ENCODE results near the gene MYT1. TPM values are rescaled to one million over a fixed set of nuclear protein-coding genes. Genes with fewer than 3 reads are reported as not detected.

MYT1 gene
- total and polyA plus RNA-seq, 2 of the 13 experiments (the other 11 are each of a cell fraction or from before 2014, with no cell fraction given) = 0.58 to 2.5 TPM

DNA sequence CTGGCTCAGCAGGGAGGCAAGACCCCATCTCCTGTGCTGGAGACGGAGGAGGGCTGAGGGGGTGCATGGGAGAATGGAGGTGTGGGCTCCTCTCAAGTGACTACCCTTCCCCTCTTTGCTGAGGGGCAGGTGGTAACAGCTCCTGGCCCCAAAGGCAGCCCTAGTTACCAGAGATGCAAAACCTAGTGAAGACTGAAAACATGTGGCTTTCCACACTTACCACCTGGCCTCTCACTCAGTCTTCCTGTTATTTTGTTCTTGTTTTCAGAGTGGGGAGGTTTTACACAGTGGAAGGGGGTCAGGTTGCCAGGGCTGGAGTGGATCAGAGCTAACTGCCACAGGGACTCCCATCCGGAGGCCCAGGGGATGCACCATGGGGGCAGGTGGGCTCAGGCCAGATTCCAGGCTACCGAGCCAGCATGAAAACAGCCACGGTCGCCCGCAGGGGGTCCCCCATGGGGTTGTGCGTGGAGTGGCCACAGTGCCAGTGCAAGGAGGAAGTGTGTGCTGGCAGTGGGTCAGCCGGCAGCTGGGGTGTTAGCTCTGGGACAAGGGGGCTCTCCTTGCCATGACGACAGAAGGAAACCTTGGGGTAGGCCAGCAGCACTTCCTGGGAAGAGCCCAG is 21.1 kb downstream of the MYT1 start (continued):
- TF ChIP-seq, protein P1, sequence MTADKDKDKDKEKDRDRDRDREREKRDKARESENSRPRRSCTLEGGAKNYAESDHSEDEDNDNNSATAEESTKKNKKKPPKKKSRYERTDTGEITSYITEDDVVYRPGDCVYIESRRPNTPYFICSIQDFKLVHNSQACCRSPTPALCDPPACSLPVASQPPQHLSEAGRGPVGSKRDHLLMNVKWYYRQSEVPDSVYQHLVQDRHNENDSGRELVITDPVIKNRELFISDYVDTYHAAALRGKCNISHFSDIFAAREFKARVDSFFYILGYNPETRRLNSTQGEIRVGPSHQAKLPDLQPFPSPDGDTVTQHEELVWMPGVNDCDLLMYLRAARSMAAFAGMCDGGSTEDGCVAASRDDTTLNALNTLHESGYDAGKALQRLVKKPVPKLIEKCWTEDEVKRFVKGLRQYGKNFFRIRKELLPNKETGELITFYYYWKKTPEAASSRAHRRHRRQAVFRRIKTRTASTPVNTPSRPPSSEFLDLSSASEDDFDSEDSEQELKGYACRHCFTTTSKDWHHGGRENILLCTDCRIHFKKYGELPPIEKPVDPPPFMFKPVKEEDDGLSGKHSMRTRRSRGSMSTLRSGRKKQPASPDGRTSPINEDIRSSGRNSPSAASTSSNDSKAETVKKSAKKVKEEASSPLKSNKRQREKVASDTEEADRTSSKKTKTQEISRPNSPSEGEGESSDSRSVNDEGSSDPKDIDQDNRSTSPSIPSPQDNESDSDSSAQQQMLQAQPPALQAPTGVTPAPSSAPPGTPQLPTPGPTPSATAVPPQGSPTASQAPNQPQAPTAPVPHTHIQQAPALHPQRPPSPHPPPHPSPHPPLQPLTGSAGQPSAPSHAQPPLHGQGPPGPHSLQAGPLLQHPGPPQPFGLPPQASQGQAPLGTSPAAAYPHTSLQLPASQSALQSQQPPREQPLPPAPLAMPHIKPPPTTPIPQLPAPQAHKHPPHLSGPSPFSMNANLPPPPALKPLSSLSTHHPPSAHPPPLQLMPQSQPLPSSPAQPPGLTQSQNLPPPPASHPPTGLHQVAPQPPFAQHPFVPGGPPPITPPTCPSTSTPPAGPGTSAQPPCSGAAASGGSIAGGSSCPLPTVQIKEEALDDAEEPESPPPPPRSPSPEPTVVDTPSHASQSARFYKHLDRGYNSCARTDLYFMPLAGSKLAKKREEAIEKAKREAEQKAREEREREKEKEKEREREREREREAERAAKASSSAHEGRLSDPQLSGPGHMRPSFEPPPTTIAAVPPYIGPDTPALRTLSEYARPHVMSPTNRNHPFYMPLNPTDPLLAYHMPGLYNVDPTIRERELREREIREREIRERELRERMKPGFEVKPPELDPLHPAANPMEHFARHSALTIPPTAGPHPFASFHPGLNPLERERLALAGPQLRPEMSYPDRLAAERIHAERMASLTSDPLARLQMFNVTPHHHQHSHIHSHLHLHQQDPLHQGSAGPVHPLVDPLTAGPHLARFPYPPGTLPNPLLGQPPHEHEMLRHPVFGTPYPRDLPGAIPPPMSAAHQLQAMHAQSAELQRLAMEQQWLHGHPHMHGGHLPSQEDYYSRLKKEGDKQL (CRISPR knock-in tag; IDR thresholded peaks at IDR 0.05; ENCODE audit: low read depth) = no peak

- intact Hi-C loops (cut with micrococcal nuclease; ENCODE audit: unreplicated experiment) (no loop called here), in situ Hi-C loops (cut with HindIII; ENCODE audit: extremely low pct_ligation_motif_present, low pct_unique_long_range_greater_than_20kb) (no loop called here)
- CTCF ChIA-PET (ENCODE audit: low intra/inter-chr PET ratio, low total read pairs) = no interaction called here
- Histone ChIP-seq H3K4me1 (ENCODE audit: insufficient read depth, low read length) (peaks cover 42% of the 10 kb centered on the region), H3K9ac (ENCODE audit: insufficient read depth, low read depth, low read length) (no peak overlapping the region), H3K27me3 (ENCODE audit: control insufficient read depth in 1 of 2, insufficient read depth in 2 of 2, low read length in 2 of 2) (peaks cover 5 to 16% of the 10 kb centered on the region in 2 experiments; a peak in 3 of 5 replicates), H3K4me3 (replicated peaks in 1 of 3; ENCODE audit: insufficient read depth in 1 of 3, low read depth in 2 of 3, low read length in 3 of 3) (no peak overlapping the region), H3K27ac (ENCODE audit: extremely low read length, insufficient read depth, low read length) (no peak overlapping the region), H2AFZ (ENCODE audit: low read length) (no peak overlapping the region), H3K4me2 (ENCODE audit: low read depth, low read length) (no peak overlapping the region), H3K9me3 (ENCODE audit: low read length) (no peaks in the 10 kb centered on the region), H4K20me1 (ENCODE audit: insufficient read depth, low read length) (no peaks in the 10 kb centered on the region), H3K79me2 (ENCODE audit: insufficient read depth, low read length) (no peaks in the 10 kb centered on the region), H3K36me3 (replicated peaks in 1 of 2; ENCODE audit: control insufficient read depth in 1 of 2, insufficient read depth in 2 of 2, low read length in 2 of 2) (no peaks in the 10 kb centered on the region)
- no TSS peak for BruUV-seq (replicated peaks)
- ATAC-seq (no peak), DNase-seq (ENCODE audit: low spot score) (no peak), FAIRE-seq (no peak)
- POLR2A ChIA-PET = no interaction called here
- 69% methylated on average over 13 of the region's 13 CpGs for WGBS (ENCODE audit: low lambda C conversion rate)
- TF ChIP-seq FUBP1 (CRISPR knock-in tag; IDR thresholded peaks at IDR 0.05; ENCODE audit: borderline replicate concordance) = no peak
- TF ChIP-seq ZNF343 (CRISPR knock-in tag; IDR thresholded peaks at IDR 0.05) = no peak
- no peak for TF ChIP-seq CHCHD3 (CRISPR knock-in tag; IDR thresholded peaks at IDR 0.05)
- no peak for TF ChIP-seq ZSCAN12 (CRISPR knock-in tag; IDR thresholded peaks at IDR 0.05)
- no peak for TF ChIP-seq ZNF766 (CRISPR knock-in tag; IDR thresholded peaks at IDR 0.05; ENCODE audit: borderline replicate concordance)
- no peak for TF ChIP-seq SMAD9 (CRISPR knock-in tag; IDR thresholded peaks at IDR 0.05)
- TF ChIP-seq ZSCAN20 (CRISPR knock-in tag; IDR thresholded peaks at IDR 0.05; ENCODE audit: borderline replicate concordance) = no peak
- no peak for TF ChIP-seq MNT (IDR thresholded peaks at IDR 0.05)
- TF ChIP-seq FIP1L1 (IDR thresholded peaks at IDR 0.05; ENCODE audit: borderline replicate concordance, insufficient read depth, low read depth, low read length) = no peak
- no peak for TF ChIP-seq CREM (IDR thresholded peaks at IDR 0.05)
- no peak for TF ChIP-seq CREM (CRISPR knock-in tag; IDR thresholded peaks at IDR 0.05)
- no peak for TF ChIP-seq MTF2 (CRISPR knock-in tag; IDR thresholded peaks at IDR 0.05; ENCODE audit: borderline replicate concordance)
- TF ChIP-seq, protein P2, sequence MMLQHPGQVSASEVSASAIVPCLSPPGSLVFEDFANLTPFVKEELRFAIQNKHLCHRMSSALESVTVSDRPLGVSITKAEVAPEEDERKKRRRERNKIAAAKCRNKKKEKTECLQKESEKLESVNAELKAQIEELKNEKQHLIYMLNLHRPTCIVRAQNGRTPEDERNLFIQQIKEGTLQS (CRISPR knock-in tag; IDR thresholded peaks at IDR 0.05) = no peak
Measured at GRCh38 chr20:64186071-64186598, 21.9 kb downstream of the MYT1 start.

Data from HepG2 (cell line).